WI38 (cell line): Measurements from ENCODE around the gene RANGRF.
"Not testable (repeated sequence)": the region's sequence is repeated elsewhere in the genome, so short reads cannot be mapped to it uniquely, and the experiment has no call there.

Source experiments
- H3K4me3 ChIP-seq: 2 replicates; pipeline ENCODE4 v1.5.1; 2011; ENCODE audit warnings: low read depth, mild to moderate bottlenecking, control low read depth, low read length
- CTCF ChIP-seq: IDR thresholded peaks from 2 replicates; pipeline ENCODE4 v1.5.1; 2012; ENCODE audit warnings: low read depth, mild to moderate bottlenecking, control low read depth, low read length

RANGRF gene, protein sequence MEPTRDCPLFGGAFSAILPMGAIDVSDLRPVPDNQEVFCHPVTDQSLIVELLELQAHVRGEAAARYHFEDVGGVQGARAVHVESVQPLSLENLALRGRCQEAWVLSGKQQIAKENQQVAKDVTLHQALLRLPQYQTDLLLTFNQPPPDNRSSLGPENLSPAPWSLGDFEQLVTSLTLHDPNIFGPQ

GRCh38 chr17:8288336-8289102, at the start of gene RANGRF:
Gene RANGRF (plus strand): TSS chr17:8288670. CDS start chr17:8288789, 119 bp downstream.
- peak within 1 kb of the TSS; percentile 80 for H3K4me3 ChIP-seq
- no peak for TF ChIP-seq CTCF

DNA sequence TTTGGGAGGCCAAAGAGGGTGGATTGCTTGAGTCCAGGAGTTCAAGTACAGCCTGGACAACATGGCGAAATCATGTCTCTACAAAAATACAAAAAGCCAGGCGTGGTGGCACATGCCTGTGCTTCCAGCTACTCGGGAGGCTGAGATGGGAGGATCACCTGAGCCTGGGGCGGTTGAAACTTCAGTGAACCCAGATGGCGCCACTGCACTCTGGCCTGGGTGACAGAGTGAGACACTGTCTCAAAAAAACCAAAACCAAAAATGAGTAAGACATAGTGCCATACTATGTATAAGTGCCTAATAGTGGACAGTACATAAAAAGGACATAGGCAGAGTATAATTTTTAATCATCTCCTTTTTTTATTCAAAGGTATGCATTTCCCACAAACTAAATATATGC, 44.6 kb upstream of the RANGRF start:
- no peak overlapping the region for H3K4me3 ChIP-seq
- no peak for TF ChIP-seq CTCF

- TF ChIP-seq CTCF: no peak
- H3K4me3 ChIP-seq: no peak overlapping the region
Observed at GRCh38 chr17:8244768-8245167, 43.7 kb upstream of the RANGRF start.

- peak within 1 kb of the TSS; percentile 84 for H3K4me3 ChIP-seq
- no peak for TF ChIP-seq CTCF
Observed at GRCh38 chr17:8248751-8249607, 39.5 kb upstream of the RANGRF start, which contains the start of gene PFAS. Gene PFAS (plus strand): TSS chr17:8249289. CDS start chr17:8253938, 4,649 bp downstream.

- TF ChIP-seq CTCF: no peak
- H3K4me3 ChIP-seq: peak overlapping the region; percentile 84
Observed at GRCh38 chr17:8249621-8250500, 38.6 kb upstream of the RANGRF start.

- not testable (repeated sequence) for H3K4me3 ChIP-seq
Observed at GRCh38 chr17:8251411-8251810, 37.1 kb upstream of the RANGRF start.

DNA sequence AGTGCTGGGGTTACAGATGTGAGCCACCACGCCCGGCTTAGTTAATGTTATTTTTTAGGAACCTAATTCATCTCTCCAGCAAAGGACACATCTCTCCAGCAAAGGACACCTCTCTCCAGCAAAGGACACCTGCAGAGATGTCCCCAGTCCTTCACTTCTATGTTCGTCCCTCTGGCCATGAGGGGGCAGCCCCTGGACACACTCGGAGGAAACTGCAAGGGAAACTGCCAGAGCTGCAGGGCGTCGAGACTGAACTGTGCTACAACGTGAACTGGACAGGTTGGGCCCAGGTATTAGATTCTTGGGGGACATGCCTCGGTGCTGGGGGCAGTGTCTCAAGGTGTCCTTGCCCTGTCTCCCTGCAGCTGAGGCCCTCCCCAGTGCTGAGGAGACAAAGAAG, 34.7 kb upstream of the RANGRF start:
- no peak overlapping the region for H3K4me3 ChIP-seq
- peak; percentile 24; the same call in 1 of the 2 replicates for TF ChIP-seq CTCF
